Upper lobe of right lung (tissue), 1 donor: Measurements from ENCODE around the gene BMPR2. TPM values are rescaled to one million over a fixed set of nuclear protein-coding genes. Genes with fewer than 3 reads are reported as not detected.
A peak's percentile ranks its signal among the peaks of the same experiment; 100 is the strongest.

Experiments
- ATAC-seq: fragments of 200-7000 bp; cut with Tn5 transposase; one replicate; pipeline ENCODE4 v1.9.1; 2020; ENCODE audit warnings: mild to moderate bottlenecking, moderate library complexity
- DNase-seq: peaks from one replicate; pipeline ENCODE4 v3.0.0-alpha.2; 2020
- H3K27ac ChIP-seq: fragments of 200-600 bp; one replicate; pipeline ENCODE4 v1.8.0; 2022
- H3K27me3 ChIP-seq: fragments of 200-600 bp; one replicate; pipeline ENCODE4 v1.8.0; 2022; ENCODE audit warnings: mild to moderate bottlenecking
- H3K36me3 ChIP-seq: fragments of 200-600 bp; one replicate; pipeline ENCODE4 v1.8.0; 2022
- H3K4me1 ChIP-seq: fragments of 200-600 bp; one replicate; pipeline ENCODE4 v1.8.0; 2022
- H3K4me3 ChIP-seq: fragments of 200-600 bp; one replicate; pipeline ENCODE4 v1.8.0; 2022; ENCODE audit warnings: mild to moderate bottlenecking
- H3K9me3 ChIP-seq: fragments of 200-600 bp; one replicate; pipeline ENCODE4 v1.8.0; 2022
- CTCF ChIP-seq: fragments of 200-600 bp; IDR thresholded peaks from one replicate; pipeline ENCODE4 v1.8.0; 2022; ENCODE audit warnings: antibody characterized with exemption
- intact Hi-C: fragments of 100-400 bp; cut with DNase I; formaldehyde crosslinking; loops from one replicate; pipeline ENCODE4 v1.11.0; 2022
- long read RNA-seq: library from polyadenylated mRNA; unstranded; transcript quantifications from one replicate; pipeline ENCODE4 v2.0.0, GENCODE V29; 2021
- total RNA-seq: library from RNA; stranded (reverse); fragmentation: NEBNext Ultra II Directional; extraction: Animal tissue kit (Norgen Biotek cat#: 25700); gene quantifications from one replicate; pipeline ENCODE4 v1.2.1, GENCODE V29; 2021
- donor health status: DM: no; HTN: yes; CAD: no; lungs with severe emphysema.

The BMPR2 gene
- total RNA-seq = 139 TPM
- long read RNA-seq, full-length matches to known transcripts = 16 of 84 reads
- long read RNA-seq, partial matches to known transcripts = 32 of 84 reads
- long read RNA-seq, other reads (novel, unspliced or antisense) = 36 of 84 reads

- DNase-seq (peak; percentile 94), ATAC-seq (peak; percentile 93)
- intact Hi-C loops = no loop called here
- no peak for TF ChIP-seq CTCF
- Histone ChIP-seq H3K36me3 (no peaks in the 10 kb centered on the region), H3K4me3 (peak within 1 kb of the TSS; percentile 86), H3K27me3 (no peaks in the 10 kb centered on the region), H3K27ac (peak within 1 kb of the TSS; percentile 95), H3K9me3 (no peaks in the 10 kb centered on the region), H3K4me1 (peaks cover 7% of the 10 kb centered on the region)
Measured at GRCh38 chr2:202375609-202376408, at the start of gene BMPR2. TSS of gene BMPR2 (plus strand) at chr2:202376327. CDS start at chr2:202377475, 1,148 bp downstream.

GRCh38 chr2:202327858-202328257 lies 48.3 kb upstream of the BMPR2 start:
- TF ChIP-seq CTCF = no peak
- Histone ChIP-seq H3K9me3 (no peaks in the 10 kb centered on the region), H3K4me3 (no peak overlapping the region), H3K27ac (no peak overlapping the region), H3K36me3 (no peaks in the 10 kb centered on the region), H3K4me1 (no peaks in the 10 kb centered on the region), H3K27me3 (no peaks in the 10 kb centered on the region)
- DNase-seq = no peak
- no peak for ATAC-seq
- intact Hi-C loops = no loop called here

GRCh38 chr2:202335791-202336467 lies 40.2 kb upstream of the BMPR2 start:
- peak; percentile 39 for ATAC-seq
- no peak for DNase-seq
- TF ChIP-seq CTCF = no peak
- Histone ChIP-seq H3K4me1 (no peaks in the 10 kb centered on the region), H3K27me3 (no peaks in the 10 kb centered on the region), H3K4me3 (no peak overlapping the region), H3K27ac (no peak overlapping the region), H3K36me3 (no peaks in the 10 kb centered on the region), H3K9me3 (no peaks in the 10 kb centered on the region)
- intact Hi-C loops = no loop called here

- Histone ChIP-seq H3K4me3 (no peak overlapping the region), H3K27me3 (no peaks in the 10 kb centered on the region), H3K36me3 (no peaks in the 10 kb centered on the region), H3K27ac (no peak overlapping the region), H3K9me3 (no peaks in the 10 kb centered on the region), H3K4me1 (no peaks in the 10 kb centered on the region)
- ATAC-seq (no peak), DNase-seq (no peak)
- intact Hi-C loops = no loop called here
- no peak for TF ChIP-seq CTCF
Measured at GRCh38 chr2:202337151-202337550, 39.0 kb upstream of the BMPR2 start.

- no peaks in the 10 kb centered on the region for H3K9me3 ChIP-seq
- no peak overlapping the region for H3K27ac ChIP-seq
- ATAC-seq (no peak), DNase-seq (no peak)
- intact Hi-C loops = no loop called here
- no peaks in the 10 kb centered on the region for H3K4me1 ChIP-seq
- TF ChIP-seq CTCF = no peak
- H3K4me3 ChIP-seq = no peak overlapping the region
- no peaks in the 10 kb centered on the region for H3K27me3 ChIP-seq
- H3K36me3 ChIP-seq = no peaks in the 10 kb centered on the region
Measured at GRCh38 chr2:202337706-202338346, 38.3 kb upstream of the BMPR2 start.
